ENCODE measurements around the gene AGPAT3.

The AGPAT3 gene

GRCh38 chr21:43974791-43975468, 109.9 kb downstream of the AGPAT3 start:
- WGBS, result 91% methylated on average over 16 of the region's 16 CpGs
- Histone ChIP-seq H3K27me3 (ENCODE audit: control insufficient read depth in 1 of 2, insufficient read depth in 1 of 2, low read length in 2 of 2) (no peaks in the 10 kb centered on the region), H3K4ac (ENCODE audit: low read depth in 1 of 2, low read length in 2 of 2) (no peak overlapping the region), H3K9me3 (ENCODE audit: control insufficient read depth, low read length) (no peaks in the 10 kb centered on the region), H3K27ac (ENCODE audit: low read length, poor library complexity, severe bottlenecking) (no peak overlapping the region), H3K14ac (ENCODE audit: low read length in 2 of 2) (peak overlapping the region in 1 of 2 experiments; percentile 5), H3K9ac (ENCODE audit: low read length) (peak overlapping the region; percentile 23), H3K4me2 (ENCODE audit: low read length, poor library complexity, severe bottlenecking) (no peak overlapping the region), H2BK15ac (ENCODE audit: low read depth, poor library complexity, severe bottlenecking) (no peak overlapping the region), H3K4me1 (ENCODE audit: control insufficient read depth, insufficient read depth, low read depth, low read length) (peaks cover 15% of the 10 kb centered on the region), H2AFZ (ENCODE audit: low read depth, low read length) (no peak overlapping the region), H3K79me1 (replicated peaks; ENCODE audit: low read length, poor library complexity, severe bottlenecking) (no peaks in the 10 kb centered on the region), H2AK5ac (ENCODE audit: low read length, severe bottlenecking) (no peak overlapping the region), H4K8ac (ENCODE audit: low read length) (no peak overlapping the region), H3K23ac (ENCODE audit: low read length in 2 of 2) (peak overlapping the region in 1 of 2 experiments; percentile 28), H2BK5ac (ENCODE audit: low read depth, low read length, poor library complexity, severe bottlenecking) (no peak overlapping the region), H4K91ac (ENCODE audit: low read length) (no peak overlapping the region), H3K4me3 (ENCODE audit: insufficient read depth in 1 of 2, low read depth in 1 of 2, low read length in 2 of 2) (no peak overlapping the region), H3K18ac (ENCODE audit: low read depth in 1 of 2, low read length in 2 of 2) (peak overlapping the region in 1 of 2 experiments; percentile 64), H2BK12ac (ENCODE audit: low read length in 2 of 2) (peak overlapping the region in 1 of 2 experiments; percentile 45), H2BK120ac (ENCODE audit: low read depth, low read length) (no peak overlapping the region), H3K36me3 (ENCODE audit: control insufficient read depth in 1 of 2, insufficient read depth in 2 of 2, low read depth in 1 of 2, low read length in 2 of 2) (peaks cover 25 to 48% of the 10 kb centered on the region in 2 experiments)
- DNase-seq, result no peak

- Histone ChIP-seq H3K4ac (ENCODE audit: low read depth in 1 of 2, low read length in 2 of 2) (no peak overlapping the region), H3K4me2 (ENCODE audit: low read length, poor library complexity, severe bottlenecking) (peak overlapping the region; percentile 36), H3K9me3 (ENCODE audit: control insufficient read depth, low read length) (no peaks in the 10 kb centered on the region), H3K36me3 (ENCODE audit: control insufficient read depth in 1 of 2, insufficient read depth in 2 of 2, low read depth in 1 of 2, low read length in 2 of 2) (peaks cover 20 to 46% of the 10 kb centered on the region in 2 experiments), H3K27me3 (ENCODE audit: control insufficient read depth in 1 of 2, insufficient read depth in 1 of 2, low read length in 2 of 2) (no peaks in the 10 kb centered on the region), H3K14ac (ENCODE audit: low read length in 2 of 2) (peak overlapping the region in 1 of 2 experiments; percentile 5), H3K79me1 (replicated peaks; ENCODE audit: low read length, poor library complexity, severe bottlenecking) (no peaks in the 10 kb centered on the region), H3K9ac (ENCODE audit: low read length) (peak overlapping the region; percentile 23), H3K18ac (ENCODE audit: low read depth in 1 of 2, low read length in 2 of 2) (peak overlapping the region in 1 of 2 experiments; percentile 64), H2BK15ac (ENCODE audit: low read depth, poor library complexity, severe bottlenecking) (no peak overlapping the region), H3K27ac (ENCODE audit: low read length, poor library complexity, severe bottlenecking) (no peak overlapping the region), H3K23ac (ENCODE audit: low read length in 2 of 2) (no peak overlapping the region), H2BK12ac (ENCODE audit: low read length in 2 of 2) (no peak overlapping the region), H3K4me3 (ENCODE audit: insufficient read depth in 1 of 2, low read depth in 1 of 2, low read length in 2 of 2) (peak overlapping the region in 1 of 2 experiments; percentile 39), H4K91ac (ENCODE audit: low read length) (no peak overlapping the region), H2BK120ac (ENCODE audit: low read depth, low read length) (no peak overlapping the region), H2BK5ac (ENCODE audit: low read depth, low read length, poor library complexity, severe bottlenecking) (no peak overlapping the region), H4K8ac (ENCODE audit: low read length) (no peak overlapping the region), H3K4me1 (ENCODE audit: control insufficient read depth, insufficient read depth, low read depth, low read length) (peaks cover 18% of the 10 kb centered on the region), H2AFZ (ENCODE audit: low read depth, low read length) (no peak overlapping the region), H2AK5ac (ENCODE audit: low read length, severe bottlenecking) (no peak overlapping the region)
- peak; percentile 64 for DNase-seq
- 29% methylated on average over 22 of the region's 24 CpGs for WGBS
Measured at GRCh38 chr21:43975469-43976098, 110.6 kb downstream of the AGPAT3 start.

GRCh38 chr21:43976661-43977060, 111.6 kb downstream of the AGPAT3 start:
- Histone ChIP-seq H3K4me3 (ENCODE audit: insufficient read depth in 1 of 2, low read depth in 1 of 2, low read length in 2 of 2) (no peak overlapping the region), H3K9ac (ENCODE audit: low read length) (no peak overlapping the region), H2AFZ (ENCODE audit: low read depth, low read length) (no peak overlapping the region), H3K9me3 (ENCODE audit: control insufficient read depth, low read length) (no peaks in the 10 kb centered on the region), H3K36me3 (ENCODE audit: control insufficient read depth in 1 of 2, insufficient read depth in 2 of 2, low read depth in 1 of 2, low read length in 2 of 2) (peaks cover 19 to 45% of the 10 kb centered on the region in 2 experiments), H3K4me2 (ENCODE audit: low read length, poor library complexity, severe bottlenecking) (no peak overlapping the region), H3K4me1 (ENCODE audit: control insufficient read depth, insufficient read depth, low read depth, low read length) (peaks cover 21% of the 10 kb centered on the region), H2BK5ac (ENCODE audit: low read depth, low read length, poor library complexity, severe bottlenecking) (no peak overlapping the region), H3K4ac (ENCODE audit: low read depth in 1 of 2, low read length in 2 of 2) (no peak overlapping the region), H3K27me3 (ENCODE audit: control insufficient read depth in 1 of 2, insufficient read depth in 1 of 2, low read length in 2 of 2) (no peaks in the 10 kb centered on the region), H3K23ac (ENCODE audit: low read length in 2 of 2) (no peak overlapping the region), H4K8ac (ENCODE audit: low read length) (no peak overlapping the region), H3K27ac (ENCODE audit: low read length, poor library complexity, severe bottlenecking) (no peak overlapping the region), H3K14ac (ENCODE audit: low read length in 2 of 2) (no peak overlapping the region), H3K18ac (ENCODE audit: low read depth in 1 of 2, low read length in 2 of 2) (no peak overlapping the region), H2AK5ac (ENCODE audit: low read length, severe bottlenecking) (no peak overlapping the region), H4K91ac (ENCODE audit: low read length) (no peak overlapping the region), H2BK120ac (ENCODE audit: low read depth, low read length) (no peak overlapping the region), H2BK12ac (ENCODE audit: low read length in 2 of 2) (no peak overlapping the region), H2BK15ac (ENCODE audit: low read depth, poor library complexity, severe bottlenecking) (no peak overlapping the region), H3K79me1 (replicated peaks; ENCODE audit: low read length, poor library complexity, severe bottlenecking) (no peaks in the 10 kb centered on the region)
- WGBS, result 86% methylated on average over 7 of the region's 9 CpGs
- no peak for DNase-seq

- no peak overlapping the region for H4K91ac ChIP-seq (ENCODE audit: low read length)
- no peak overlapping the region for H2AK5ac ChIP-seq (ENCODE audit: low read length, severe bottlenecking)
- H4K8ac ChIP-seq (ENCODE audit: low read length), result no peak overlapping the region
- no peak overlapping the region for H3K4ac ChIP-seq (ENCODE audit: low read depth in 1 of 2, low read length in 2 of 2)
- no peak overlapping the region for H2BK15ac ChIP-seq (ENCODE audit: low read depth, poor library complexity, severe bottlenecking)
- peaks cover 28% of the 10 kb centered on the region for H3K4me1 ChIP-seq (ENCODE audit: control insufficient read depth, insufficient read depth, low read depth, low read length)
- H2BK5ac ChIP-seq (ENCODE audit: low read depth, low read length, poor library complexity, severe bottlenecking), result no peak overlapping the region
- H3K27ac ChIP-seq (ENCODE audit: low read length, poor library complexity, severe bottlenecking), result no peak overlapping the region
- H3K4me2 ChIP-seq (ENCODE audit: low read length, poor library complexity, severe bottlenecking), result no peak overlapping the region
- H3K18ac ChIP-seq (ENCODE audit: low read depth in 1 of 2, low read length in 2 of 2), result no peak overlapping the region
- no peak overlapping the region for H2BK120ac ChIP-seq (ENCODE audit: low read depth, low read length)
- H2AFZ ChIP-seq (ENCODE audit: low read depth, low read length), result no peak overlapping the region
- no peak overlapping the region for H2BK12ac ChIP-seq (ENCODE audit: low read length in 2 of 2)
- no peak overlapping the region for H3K4me3 ChIP-seq (ENCODE audit: insufficient read depth in 1 of 2, low read depth in 1 of 2, low read length in 2 of 2)
- no peak overlapping the region for H3K14ac ChIP-seq (ENCODE audit: low read length in 2 of 2)
- 97% methylated on average over 7 of the region's 10 CpGs for WGBS
- H3K36me3 ChIP-seq (ENCODE audit: control insufficient read depth in 1 of 2, insufficient read depth in 2 of 2, low read depth in 1 of 2, low read length in 2 of 2), result peaks cover 18 to 44% of the 10 kb centered on the region in 2 experiments
- H3K9ac ChIP-seq (ENCODE audit: low read length), result no peak overlapping the region
- DNase-seq, result no peak
- no peaks in the 10 kb centered on the region for H3K79me1 ChIP-seq (replicated peaks; ENCODE audit: low read length, poor library complexity, severe bottlenecking)
- no peak overlapping the region for H3K23ac ChIP-seq (ENCODE audit: low read length in 2 of 2)
- H3K27me3 ChIP-seq (ENCODE audit: control insufficient read depth in 1 of 2, insufficient read depth in 1 of 2, low read length in 2 of 2), result no peaks in the 10 kb centered on the region
- no peaks in the 10 kb centered on the region for H3K9me3 ChIP-seq (ENCODE audit: control insufficient read depth, low read length)
Measured at GRCh38 chr21:43978060-43978459, 113.0 kb downstream of the AGPAT3 start.

All from mesenchymal stem cell (in vitro differentiated cells and primary cell).